ENCODE data around the gene DERL2. TPM values are rescaled to one million over a fixed set of nuclear protein-coding genes. Genes with fewer than 3 reads are reported as not detected.

The DERL2 gene
- total and polyA plus RNA-seq, 9 of the 15 experiments (the other 6 are each of a cell fraction or from before 2014, with no cell fraction given) = 11.5 to 105 (median 30.7) TPM

GRCh38 chr17:5502552-5502951, 16.6 kb upstream of the DERL2 start:
- Histone ChIP-seq H3K9me3 (replicated peaks; ENCODE audit: control insufficient read depth, insufficient read depth, low read depth, low read length) (no peaks in the 10 kb centered on the region), H4K20me1 (replicated peaks; ENCODE audit: control insufficient read depth, insufficient read depth, low read length) (no peaks in the 10 kb centered on the region), H3K9ac (ENCODE audit: insufficient read depth in 1 of 2, low read depth in 2 of 2, low read length in 2 of 2) (no peak overlapping the region), H3K27ac (ENCODE audit: extremely low read depth, low read depth, low read length) (no peak overlapping the region), H3K36me3 (ENCODE audit: control insufficient read depth, insufficient read depth, low read length) (peaks cover 14% of the 10 kb centered on the region; the same call in 2 of the 3 replicates), H3K4me3 (no peak overlapping the region), H2AFZ (ENCODE audit: low read depth, low read length) (no peak overlapping the region), H3K27me3 (ENCODE audit: control insufficient read depth in 2 of 2, insufficient read depth in 2 of 2, low read length in 2 of 2) (no peaks in the 10 kb centered on the region), H3K4me1 (replicated peaks in 1 of 2; ENCODE audit: control insufficient read depth in 2 of 2, insufficient read depth in 2 of 2, low read length in 2 of 2) (no peaks in the 10 kb centered on the region), H3K4me2 (ENCODE audit: insufficient read depth, low read length) (no peak overlapping the region), H3K79me2 (ENCODE audit: control insufficient read depth, insufficient read depth, low read length) (no peaks in the 10 kb centered on the region), H3K9me1 (ENCODE audit: control insufficient read depth, insufficient read depth, low read length) (no peaks in the 10 kb centered on the region)
- no peak for DNase-seq (ENCODE audit: extremely low read depth in 1 of 4, low spot score in 3 of 4)
- ChIA-PET POLR2A (interaction anchor here (1.2 kb wide), 1 partner anchor 12 kb away, joined by 3 read pairs; no protein-coding TSS in a partner anchor), CTCF (ENCODE audit: low intra/inter-chr PET ratio) (no interaction called here)
- TF ChIP-seq SUPT5H (IDR thresholded peaks at IDR 0.05) = 0 out of 2 replicates have a peak, but pooled peaks have one; percentile 39
- TF ChIP-seq SNIP1 (IDR thresholded peaks at IDR 0.05; ENCODE audit: low read depth) = no peak
- no peak for TF ChIP-seq TSHZ1 (CRISPR knock-in tag; IDR thresholded peaks at IDR 0.05)
- TF ChIP-seq POLR2A (conservative IDR thresholded peaks at IDR 0.05) = 0 out of 2 replicates have a peak, but pooled peaks have one; percentile 22
- peak; percentile 36 for TF ChIP-seq POLR2B (IDR thresholded peaks at IDR 0.05; ENCODE audit: low read depth, partially characterized antibody)
- WGBS (ENCODE audit: insufficient coverage, low coverage, missing lambda C conversion rate) = 83% methylated on average over 3 of the region's 4 CpGs
- no TSS peak for BruUV-seq (replicated peaks)
- in situ Hi-C loops (cut with MboI) = no loop called here
- no peak for ATAC-seq
- FAIRE-seq = no peak
- intact Hi-C loops (cut with micrococcal nuclease) = no loop called here
